HEK293 (cell line): Measurements from ENCODE around the gene TIMM17B.
A peak's percentile ranks its signal among the peaks of the same experiment; 100 is the strongest.

ENCODE experiments used
- CTCF ChIA-PET: fragments of 350-600 bp; formaldehyde crosslinking; extraction: SDS; loops from one replicate; lab custom pipeline; 2021; ENCODE audit warnings: antibody characterized with exemption; lab: Yijun Ruan, JAX
- POLR2A ChIA-PET: fragments of 300-600 bp; formaldehyde crosslinking; extraction: SDS; loops from one replicate; lab custom pipeline; 2020; ENCODE audit warnings: antibody characterized with exemption, inconsistent platforms; lab: Yijun Ruan, JAX
- H3K27ac ChIP-seq: fragments of 200-500 bp; sonication (Bioruptor generic); 2 replicates; pipeline ENCODE4 v1.5.1; 2014; ENCODE audit warnings: low read depth, low read length, control low read depth, inconsistent platforms; ENCODE audit errors: extremely low read depth
- H3K36me3 ChIP-seq, 2 experiments: fragments of 200-500 bp in 1 of 2; sonication (Bioruptor generic) in 1 of 2; 1 replicate in 1 of 2; 2 replicates in 1 of 2; pipeline ENCODE4 v1.5.1; 2014 to 2017; ENCODE audit warnings: inconsistent platforms in 2 of 2, low read length in 2 of 2; ENCODE audit not compliant: control insufficient read depth in 2 of 2, insufficient read depth in 1 of 2
- H3K4me1 ChIP-seq: fragments of 200-500 bp; sonication (Bioruptor generic); 2 replicates; pipeline ENCODE4 v1.5.1; 2014; ENCODE audit warnings: mild to moderate bottlenecking, low read length, inconsistent platforms; ENCODE audit not compliant: control insufficient read depth, insufficient read depth
- H3K4me3 ChIP-seq: 2 replicates; pipeline ENCODE4 v1.5.1; 2011; ENCODE audit warnings: low read depth, mild to moderate bottlenecking, control low read depth, low read length, moderate library complexity
- H3K9me3 ChIP-seq: fragments of 200-500 bp; sonication (Bioruptor generic); 2 replicates; pipeline ENCODE4 v1.5.1; 2014; ENCODE audit warnings: low read depth, low read length, inconsistent platforms; ENCODE audit not compliant: control insufficient read depth, insufficient read depth
- GLIS1 ChIP-seq: fragments of 450-650 bp; formaldehyde crosslinking; IDR thresholded peaks from 2 replicates; pipeline ENCODE4 v1.5.1; 2016; ENCODE audit warnings: missing biosample characterization, missing genetic modification characterization
- IKZF3 ChIP-seq: fragments of 450-650 bp; IDR thresholded peaks from 2 replicates; pipeline ENCODE4 v1.5.0; 2018; ENCODE audit warnings: missing biosample characterization, mild to moderate bottlenecking, missing genetic modification characterization, moderate library complexity
- INSM2 ChIP-seq: fragments of 450-650 bp; formaldehyde crosslinking; IDR thresholded peaks from 2 replicates; pipeline ENCODE4 v1.5.1; 2016; ENCODE audit warnings: missing biosample characterization, missing genetic modification characterization
- MEIS1 ChIP-seq: sonication (generic); formaldehyde crosslinking; IDR thresholded peaks from 2 replicates; pipeline ENCODE4 v1.8.1; 2022; ENCODE audit warnings: missing genetic modification reagents, mild to moderate bottlenecking, borderline replicate concordance
- MYNN ChIP-seq: fragments of 450-650 bp; formaldehyde crosslinking; IDR thresholded peaks from 2 replicates; pipeline ENCODE4 v1.5.1; 2016; ENCODE audit warnings: missing biosample characterization, missing genetic modification characterization, borderline replicate concordance
- OVOL3 ChIP-seq: fragments of 450-650 bp; formaldehyde crosslinking; IDR thresholded peaks from 2 replicates; pipeline ENCODE4 v1.5.1; 2016; ENCODE audit warnings: missing biosample characterization, missing genetic modification characterization
- PATZ1 ChIP-seq: fragments of 450-650 bp; formaldehyde crosslinking; IDR thresholded peaks from 2 replicates; pipeline ENCODE4 v1.5.1; 2016; ENCODE audit warnings: missing biosample characterization, missing genetic modification characterization
- SCRT2 ChIP-seq: fragments of 450-650 bp; formaldehyde crosslinking; IDR thresholded peaks from 2 replicates; pipeline ENCODE4 v1.5.1; 2016; ENCODE audit warnings: missing biosample characterization, missing genetic modification characterization
- SP2 ChIP-seq: fragments of 450-650 bp; formaldehyde crosslinking; IDR thresholded peaks from 2 replicates; pipeline ENCODE4 v1.5.1; 2016; ENCODE audit warnings: missing biosample characterization, missing genetic modification characterization
- SP7 ChIP-seq: fragments of 450-650 bp; formaldehyde crosslinking; IDR thresholded peaks from 2 replicates; pipeline ENCODE4 v1.5.1; 2016; ENCODE audit warnings: missing biosample characterization, missing genetic modification characterization
- ZNF121 ChIP-seq: fragments of 450-650 bp; formaldehyde crosslinking; IDR thresholded peaks from 2 replicates; pipeline ENCODE4 v1.5.1; 2016; ENCODE audit warnings: missing biosample characterization, missing genetic modification characterization
- ZNF23 ChIP-seq: fragments of 450-650 bp; formaldehyde crosslinking; IDR thresholded peaks from 2 replicates; pipeline ENCODE4 v1.5.1; 2016; ENCODE audit warnings: missing biosample characterization, missing genetic modification characterization, borderline replicate concordance
- ZNF24 ChIP-seq: fragments of 450-650 bp; formaldehyde crosslinking; IDR thresholded peaks from 2 replicates; pipeline ENCODE4 v1.5.1; 2016; ENCODE audit warnings: missing biosample characterization, missing genetic modification characterization
- ZNF335 ChIP-seq: fragments of 450-650 bp; formaldehyde crosslinking; conservative IDR thresholded peaks from 2 replicates; pipeline ENCODE4 v1.5.1; 2016; ENCODE audit warnings: missing biosample characterization, missing genetic modification characterization
- ZNF404 ChIP-seq: fragments of 450-650 bp; formaldehyde crosslinking; IDR thresholded peaks from 2 replicates; pipeline ENCODE4 v1.5.1; 2017; ENCODE audit warnings: missing biosample characterization, missing genetic modification characterization
- ZNF473 ChIP-seq: fragments of 450-650 bp; formaldehyde crosslinking; IDR thresholded peaks from 2 replicates; pipeline ENCODE4 v1.5.1; 2017; ENCODE audit warnings: missing biosample characterization, missing genetic modification characterization
- ZNF501 ChIP-seq: fragments of 450-650 bp; formaldehyde crosslinking; IDR thresholded peaks from 2 replicates; pipeline ENCODE4 v1.5.1; 2016; ENCODE audit warnings: missing biosample characterization, missing genetic modification characterization
- ZNF626 ChIP-seq: fragments of 450-650 bp; sonication (Bioruptor Pico); formaldehyde crosslinking; IDR thresholded peaks from 2 replicates; pipeline ENCODE4 v1.5.1; 2018; ENCODE audit warnings: missing biosample characterization, missing genetic modification characterization, inconsistent platforms
- ZNF747 ChIP-seq: fragments of 450-650 bp; formaldehyde crosslinking; IDR thresholded peaks from 2 replicates; pipeline ENCODE4 v1.5.1; 2016; ENCODE audit warnings: missing biosample characterization, missing genetic modification characterization
- ZSCAN4 ChIP-seq: fragments of 450-650 bp; formaldehyde crosslinking; IDR thresholded peaks from 2 replicates; pipeline ENCODE4 v1.5.1; 2017; ENCODE audit warnings: missing biosample characterization, missing genetic modification characterization
- TF ChIP-seq, protein P1 (sequence below): fragments of 450-650 bp; formaldehyde crosslinking; IDR thresholded peaks from 2 replicates; pipeline ENCODE4 v1.5.1; 2016; ENCODE audit warnings: missing biosample characterization, missing genetic modification characterization
- TF ChIP-seq, protein P2 (sequence below): fragments of 450-650 bp; formaldehyde crosslinking; IDR thresholded peaks from 2 replicates; pipeline ENCODE4 v1.5.1; 2016; ENCODE audit warnings: missing biosample characterization, missing genetic modification characterization

TIMM17B gene

DNA sequence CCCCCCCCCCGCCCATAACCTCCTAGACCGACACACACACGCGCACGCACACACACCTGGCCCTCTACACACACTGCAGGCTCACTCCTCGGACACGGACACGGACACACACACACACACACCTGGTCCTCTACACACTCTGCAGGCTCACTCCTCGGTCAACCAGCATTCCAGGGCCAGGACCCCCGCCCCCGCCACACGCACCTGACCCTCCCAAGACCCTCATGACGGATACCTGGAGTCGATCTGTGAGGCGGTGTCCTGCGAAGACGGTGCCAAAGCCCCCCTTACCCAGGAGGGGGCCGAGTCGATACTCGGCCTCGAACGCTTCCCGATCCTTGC is 20.7 kb upstream of the TIMM17B start:
- H3K4me3 ChIP-seq: peak overlapping the region; percentile 60
- ChIA-PET POLR2A (no interaction called here), CTCF (interaction anchor here (0.7 kb wide), 1 partner anchor 238 kb away, joined by 5 read pairs; no protein-coding TSS in a partner anchor)
- peak overlapping the region; percentile 58 for H3K27ac ChIP-seq
- no peak for TF ChIP-seq PATZ1
- no peak for TF ChIP-seq ZNF404 (tag by site-specific recombination)
- peak; percentile 76 for TF ChIP-seq ZSCAN4 (tag by site-specific recombination)
- TF ChIP-seq ZNF121 (tag by site-specific recombination): no peak
- 0 out of 2 replicates have a peak, but pooled peaks cover 3% of the 10 kb centered on the region for H3K4me1 ChIP-seq
- peaks cover 0 to 48% of the 10 kb centered on the region in 2 experiments; a peak in 2 of 3 replicates for H3K36me3 ChIP-seq
- no peaks in the 10 kb centered on the region for H3K9me3 ChIP-seq

GRCh38 chrX:48917139-48918001 is 19.8 kb upstream of the TIMM17B start:
- no peaks in the 10 kb centered on the region for H3K9me3 ChIP-seq
- ChIA-PET CTCF (interaction anchor here (0.6 to 1.3 kb wide), 6 partner anchors 16 to 242 kb away, joined by 3 to 5 read pairs (median 3); partner anchors contain the start of gene HDAC6), POLR2A (no interaction called here)
- H3K27ac ChIP-seq: no peak overlapping the region
- 0 out of 2 replicates have a peak, but pooled peaks cover 3% of the 10 kb centered on the region for H3K4me1 ChIP-seq
- H3K4me3 ChIP-seq: peak overlapping the region; percentile 60
- H3K36me3 ChIP-seq: peaks cover 0 to 46% of the 10 kb centered on the region in 2 experiments; a peak in 2 of 3 replicates
- TF ChIP-seq OVOL3 (tag by site-specific recombination) (peak; percentile 96), ZNF24 (tag by site-specific recombination) (no peak), ZNF626 (tag by site-specific recombination) (no peak), GLIS1 (peak; percentile 69), ZNF473 (tag by site-specific recombination) (no peak), SCRT2 (tag by site-specific recombination) (no peak), ZNF747 (no peak), ZNF335 (no peak), ZNF23 (tag by site-specific recombination) (no peak), SP7 (tag by site-specific recombination) (no peak; the same call in 1 of the 2 replicates), INSM2 (no peak), SP2 (tag by site-specific recombination) (peak; percentile 14; the same call in 1 of the 2 replicates), MYNN (tag by site-specific recombination) (no peak), MEIS1 (CRISPR knock-in tag) (no peak), ZNF501 (no peak), IKZF3 (tag by site-specific recombination) (no peak)
- TF ChIP-seq, protein P1, sequence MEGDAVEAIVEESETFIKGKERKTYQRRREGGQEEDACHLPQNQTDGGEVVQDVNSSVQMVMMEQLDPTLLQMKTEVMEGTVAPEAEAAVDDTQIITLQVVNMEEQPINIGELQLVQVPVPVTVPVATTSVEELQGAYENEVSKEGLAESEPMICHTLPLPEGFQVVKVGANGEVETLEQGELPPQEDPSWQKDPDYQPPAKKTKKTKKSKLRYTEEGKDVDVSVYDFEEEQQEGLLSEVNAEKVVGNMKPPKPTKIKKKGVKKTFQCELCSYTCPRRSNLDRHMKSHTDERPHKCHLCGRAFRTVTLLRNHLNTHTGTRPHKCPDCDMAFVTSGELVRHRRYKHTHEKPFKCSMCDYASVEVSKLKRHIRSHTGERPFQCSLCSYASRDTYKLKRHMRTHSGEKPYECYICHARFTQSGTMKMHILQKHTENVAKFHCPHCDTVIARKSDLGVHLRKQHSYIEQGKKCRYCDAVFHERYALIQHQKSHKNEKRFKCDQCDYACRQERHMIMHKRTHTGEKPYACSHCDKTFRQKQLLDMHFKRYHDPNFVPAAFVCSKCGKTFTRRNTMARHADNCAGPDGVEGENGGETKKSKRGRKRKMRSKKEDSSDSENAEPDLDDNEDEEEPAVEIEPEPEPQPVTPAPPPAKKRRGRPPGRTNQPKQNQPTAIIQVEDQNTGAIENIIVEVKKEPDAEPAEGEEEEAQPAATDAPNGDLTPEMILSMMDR (tag by site-specific recombination): peak; percentile 95
- TF ChIP-seq, protein P2, sequence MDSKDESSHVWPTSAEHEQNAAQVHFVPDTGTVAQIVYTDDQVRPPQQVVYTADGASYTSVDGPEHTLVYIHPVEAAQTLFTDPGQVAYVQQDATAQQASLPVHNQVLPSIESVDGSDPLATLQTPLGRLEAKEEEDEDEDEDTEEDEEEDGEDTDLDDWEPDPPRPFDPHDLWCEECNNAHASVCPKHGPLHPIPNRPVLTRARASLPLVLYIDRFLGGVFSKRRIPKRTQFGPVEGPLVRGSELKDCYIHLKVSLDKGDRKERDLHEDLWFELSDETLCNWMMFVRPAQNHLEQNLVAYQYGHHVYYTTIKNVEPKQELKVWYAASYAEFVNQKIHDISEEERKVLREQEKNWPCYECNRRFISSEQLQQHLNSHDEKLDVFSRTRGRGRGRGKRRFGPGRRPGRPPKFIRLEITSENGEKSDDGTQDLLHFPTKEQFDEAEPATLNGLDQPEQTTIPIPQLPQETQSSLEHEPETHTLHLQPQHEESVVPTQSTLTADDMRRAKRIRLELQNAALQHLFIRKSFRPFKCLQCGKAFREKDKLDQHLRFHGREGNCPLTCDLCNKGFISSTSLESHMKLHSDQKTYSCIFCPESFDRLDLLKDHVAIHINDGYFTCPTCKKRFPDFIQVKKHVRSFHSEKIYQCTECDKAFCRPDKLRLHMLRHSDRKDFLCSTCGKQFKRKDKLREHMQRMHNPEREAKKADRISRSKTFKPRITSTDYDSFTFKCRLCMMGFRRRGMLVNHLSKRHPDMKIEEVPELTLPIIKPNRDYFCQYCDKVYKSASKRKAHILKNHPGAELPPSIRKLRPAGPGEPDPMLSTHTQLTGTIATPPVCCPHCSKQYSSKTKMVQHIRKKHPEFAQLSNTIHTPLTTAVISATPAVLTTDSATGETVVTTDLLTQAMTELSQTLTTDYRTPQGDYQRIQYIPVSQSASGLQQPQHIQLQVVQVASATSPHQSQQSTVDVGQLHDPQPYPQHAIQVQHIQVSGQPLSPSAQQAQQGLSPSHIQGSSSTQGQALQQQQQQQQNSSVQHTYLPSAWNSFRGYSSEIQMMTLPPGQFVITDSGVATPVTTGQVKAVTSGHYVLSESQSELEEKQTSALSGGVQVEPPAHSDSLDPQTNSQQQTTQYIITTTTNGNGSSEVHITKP: peak; percentile 52; the same call in 1 of the 2 replicates
